Measurements from ENCODE around the gene MT3. TPM values are rescaled to one million over a fixed set of nuclear protein-coding genes. Genes with fewer than 3 reads are reported as not detected.

Gene MT3
- total and polyA plus RNA-seq, 9 of the 15 experiments (the other 6 are each of a cell fraction or from before 2014, with no cell fraction given): not detected

DNA sequence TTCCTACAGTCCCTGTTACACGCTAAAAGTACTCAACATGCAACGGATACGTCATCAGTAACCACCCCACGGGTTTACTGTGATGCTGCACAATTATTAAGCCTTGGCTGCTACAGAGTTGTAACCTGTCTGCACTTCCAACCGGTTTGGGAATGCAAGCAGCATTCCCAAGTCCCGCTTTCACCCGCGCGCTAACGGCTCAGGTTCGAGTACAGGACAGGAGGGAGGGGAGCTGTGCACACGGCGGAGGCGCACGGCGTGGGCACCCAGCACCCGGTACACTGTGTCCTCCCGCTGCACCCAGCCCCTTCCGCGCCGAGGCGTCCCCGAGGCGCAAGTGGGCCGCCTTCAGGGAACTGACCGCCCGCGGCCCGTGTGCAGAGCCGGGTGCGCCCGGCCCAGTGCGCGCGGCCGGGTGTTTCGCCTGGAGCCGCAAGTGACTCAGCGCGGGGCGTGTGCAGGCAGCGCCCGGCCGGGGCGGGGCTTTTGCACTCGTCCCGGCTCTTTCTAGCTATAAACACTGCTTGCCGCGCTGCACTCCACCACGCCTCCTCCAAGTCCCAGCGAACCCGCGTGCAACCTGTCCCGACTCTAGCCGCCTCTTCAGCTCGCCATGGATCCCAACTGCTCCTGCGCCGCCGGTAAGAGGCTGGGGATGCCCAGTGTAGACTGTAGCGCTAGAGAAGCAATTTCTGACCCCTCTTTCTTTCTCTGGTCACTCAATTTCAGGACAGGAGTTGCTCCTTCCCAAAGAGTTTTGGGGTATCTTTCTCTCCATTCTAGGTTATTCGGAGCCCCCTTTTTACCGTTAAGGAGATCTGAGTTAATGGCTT is 18.9 kb downstream of the MT3 start, which contains the start of gene MT2A (continued):
- TF ChIP-seq, protein P1, sequence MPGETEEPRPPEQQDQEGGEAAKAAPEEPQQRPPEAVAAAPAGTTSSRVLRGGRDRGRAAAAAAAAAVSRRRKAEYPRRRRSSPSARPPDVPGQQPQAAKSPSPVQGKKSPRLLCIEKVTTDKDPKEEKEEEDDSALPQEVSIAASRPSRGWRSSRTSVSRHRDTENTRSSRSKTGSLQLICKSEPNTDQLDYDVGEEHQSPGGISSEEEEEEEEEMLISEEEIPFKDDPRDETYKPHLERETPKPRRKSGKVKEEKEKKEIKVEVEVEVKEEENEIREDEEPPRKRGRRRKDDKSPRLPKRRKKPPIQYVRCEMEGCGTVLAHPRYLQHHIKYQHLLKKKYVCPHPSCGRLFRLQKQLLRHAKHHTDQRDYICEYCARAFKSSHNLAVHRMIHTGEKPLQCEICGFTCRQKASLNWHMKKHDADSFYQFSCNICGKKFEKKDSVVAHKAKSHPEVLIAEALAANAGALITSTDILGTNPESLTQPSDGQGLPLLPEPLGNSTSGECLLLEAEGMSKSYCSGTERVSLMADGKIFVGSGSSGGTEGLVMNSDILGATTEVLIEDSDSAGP (CRISPR knock-in tag; IDR thresholded peaks at IDR 0.05): no peak
- TF ChIP-seq, protein P2, sequence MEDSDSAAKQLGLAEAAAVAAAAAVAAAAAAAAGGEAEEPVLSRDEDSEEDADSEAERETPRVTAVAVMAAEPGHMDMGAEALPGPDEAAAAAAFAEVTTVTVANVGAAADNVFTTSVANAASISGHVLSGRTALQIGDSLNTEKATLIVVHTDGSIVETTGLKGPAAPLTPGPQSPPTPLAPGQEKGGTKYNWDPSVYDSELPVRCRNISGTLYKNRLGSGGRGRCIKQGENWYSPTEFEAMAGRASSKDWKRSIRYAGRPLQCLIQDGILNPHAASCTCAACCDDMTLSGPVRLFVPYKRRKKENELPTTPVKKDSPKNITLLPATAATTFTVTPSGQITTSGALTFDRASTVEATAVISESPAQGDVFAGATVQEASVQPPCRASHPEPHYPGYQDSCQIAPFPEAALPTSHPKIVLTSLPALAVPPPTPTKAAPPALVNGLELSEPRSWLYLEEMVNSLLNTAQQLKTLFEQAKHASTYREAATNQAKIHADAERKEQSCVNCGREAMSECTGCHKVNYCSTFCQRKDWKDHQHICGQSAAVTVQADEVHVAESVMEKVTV (CRISPR knock-in tag; IDR thresholded peaks at IDR 0.05): no peak
- TF ChIP-seq EP400 (IDR thresholded peaks at IDR 0.05) (no peak), COPS2 (conservative IDR thresholded peaks at IDR 0.05) (no peak), ZNF436 (CRISPR knock-in tag; IDR thresholded peaks at IDR 0.05) (no peak), KLF13 (tag; IDR thresholded peaks at IDR 0.05; ENCODE audit: borderline replicate concordance, low read depth) (0 out of 2 replicates have a peak, but pooled peaks have one; percentile 21), KLF10 (CRISPR knock-in tag; IDR thresholded peaks at IDR 0.05) (no peak), DDX20 (tag; IDR thresholded peaks at IDR 0.05; ENCODE audit: low read depth) (no peak), OTX1 (CRISPR knock-in tag; IDR thresholded peaks at IDR 0.05) (no peak), HIVEP1 (CRISPR knock-in tag; IDR thresholded peaks at IDR 0.05) (no peak), GTF2A2 (tag; IDR thresholded peaks at IDR 0.05) (no peak)
- TF ChIP-seq, protein P3, sequence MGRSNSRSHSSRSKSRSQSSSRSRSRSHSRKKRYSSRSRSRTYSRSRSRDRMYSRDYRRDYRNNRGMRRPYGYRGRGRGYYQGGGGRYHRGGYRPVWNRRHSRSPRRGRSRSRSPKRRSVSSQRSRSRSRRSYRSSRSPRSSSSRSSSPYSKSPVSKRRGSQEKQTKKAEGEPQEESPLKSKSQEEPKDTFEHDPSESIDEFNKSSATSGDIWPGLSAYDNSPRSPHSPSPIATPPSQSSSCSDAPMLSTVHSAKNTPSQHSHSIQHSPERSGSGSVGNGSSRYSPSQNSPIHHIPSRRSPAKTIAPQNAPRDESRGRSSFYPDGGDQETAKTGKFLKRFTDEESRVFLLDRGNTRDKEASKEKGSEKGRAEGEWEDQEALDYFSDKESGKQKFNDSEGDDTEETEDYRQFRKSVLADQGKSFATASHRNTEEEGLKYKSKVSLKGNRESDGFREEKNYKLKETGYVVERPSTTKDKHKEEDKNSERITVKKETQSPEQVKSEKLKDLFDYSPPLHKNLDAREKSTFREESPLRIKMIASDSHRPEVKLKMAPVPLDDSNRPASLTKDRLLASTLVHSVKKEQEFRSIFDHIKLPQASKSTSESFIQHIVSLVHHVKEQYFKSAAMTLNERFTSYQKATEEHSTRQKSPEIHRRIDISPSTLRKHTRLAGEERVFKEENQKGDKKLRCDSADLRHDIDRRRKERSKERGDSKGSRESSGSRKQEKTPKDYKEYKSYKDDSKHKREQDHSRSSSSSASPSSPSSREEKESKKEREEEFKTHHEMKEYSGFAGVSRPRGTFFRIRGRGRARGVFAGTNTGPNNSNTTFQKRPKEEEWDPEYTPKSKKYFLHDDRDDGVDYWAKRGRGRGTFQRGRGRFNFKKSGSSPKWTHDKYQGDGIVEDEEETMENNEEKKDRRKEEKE (IDR thresholded peaks at IDR 0.05; ENCODE audit: borderline replicate concordance in 1 of 2, control insufficient read depth in 1 of 2, low read depth in 2 of 2, low read length in 1 of 2): no peak
- TF ChIP-seq, protein P4, sequence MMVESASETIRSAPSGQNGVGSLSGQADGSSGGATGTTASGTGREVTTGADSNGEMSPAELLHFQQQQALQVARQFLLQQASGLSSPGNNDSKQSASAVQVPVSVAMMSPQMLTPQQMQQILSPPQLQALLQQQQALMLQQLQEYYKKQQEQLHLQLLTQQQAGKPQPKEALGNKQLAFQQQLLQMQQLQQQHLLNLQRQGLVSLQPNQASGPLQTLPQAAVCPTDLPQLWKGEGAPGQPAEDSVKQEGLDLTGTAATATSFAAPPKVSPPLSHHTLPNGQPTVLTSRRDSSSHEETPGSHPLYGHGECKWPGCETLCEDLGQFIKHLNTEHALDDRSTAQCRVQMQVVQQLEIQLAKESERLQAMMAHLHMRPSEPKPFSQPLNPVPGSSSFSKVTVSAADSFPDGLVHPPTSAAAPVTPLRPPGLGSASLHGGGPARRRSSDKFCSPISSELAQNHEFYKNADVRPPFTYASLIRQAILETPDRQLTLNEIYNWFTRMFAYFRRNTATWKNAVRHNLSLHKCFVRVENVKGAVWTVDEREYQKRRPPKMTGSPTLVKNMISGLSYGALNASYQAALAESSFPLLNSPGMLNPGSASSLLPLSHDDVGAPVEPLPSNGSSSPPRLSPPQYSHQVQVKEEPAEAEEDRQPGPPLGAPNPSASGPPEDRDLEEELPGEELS (CRISPR knock-in tag; IDR thresholded peaks at IDR 0.05; ENCODE audit: borderline replicate concordance): no peak
- TF ChIP-seq, protein P5, sequence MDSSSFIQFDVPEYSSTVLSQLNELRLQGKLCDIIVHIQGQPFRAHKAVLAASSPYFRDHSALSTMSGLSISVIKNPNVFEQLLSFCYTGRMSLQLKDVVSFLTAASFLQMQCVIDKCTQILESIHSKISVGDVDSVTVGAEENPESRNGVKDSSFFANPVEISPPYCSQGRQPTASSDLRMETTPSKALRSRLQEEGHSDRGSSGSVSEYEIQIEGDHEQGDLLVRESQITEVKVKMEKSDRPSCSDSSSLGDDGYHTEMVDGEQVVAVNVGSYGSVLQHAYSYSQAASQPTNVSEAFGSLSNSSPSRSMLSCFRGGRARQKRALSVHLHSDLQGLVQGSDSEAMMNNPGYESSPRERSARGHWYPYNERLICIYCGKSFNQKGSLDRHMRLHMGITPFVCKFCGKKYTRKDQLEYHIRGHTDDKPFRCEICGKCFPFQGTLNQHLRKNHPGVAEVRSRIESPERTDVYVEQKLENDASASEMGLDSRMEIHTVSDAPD (CRISPR knock-in tag; IDR thresholded peaks at IDR 0.05): no peak
